RCC 7860 (cell line): ENCODE measurements around the gene GON4L.
"Not testable (repeated sequence)": the region's sequence is repeated elsewhere in the genome, so short reads cannot be mapped to it uniquely, and the experiment has no call there.

Experiments used
- DNase-seq: peaks from one replicate; pipeline ENCODE4 v3.0.0-alpha.2; 2015; ENCODE audit warnings: low spot score
- FAIRE-seq: peaks from 2 replicates; lab custom pipeline; 2012; peaks lifted over from hg19 to GRCh38; lab: Jason Lieb, UNC

Gene GON4L

GRCh38 chr1:155831279-155831976 lies 25.6 kb downstream of the GON4L start:
- FAIRE-seq: no peak
- no peak for DNase-seq

GRCh38 chr1:155827450-155827849 lies 29.6 kb downstream of the GON4L start:
- FAIRE-seq: no peak
- no peak for DNase-seq

GRCh38 chr1:155816351-155816750 lies 40.7 kb downstream of the GON4L start:
- FAIRE-seq (no peak), DNase-seq (no peak)

- FAIRE-seq: no peak
Measured at GRCh38 chr1:155813672-155814071, 43.3 kb downstream of the GON4L start.

GRCh38 chr1:155812878-155813277 lies 44.1 kb downstream of the GON4L start:
- FAIRE-seq: no peak
- no peak for DNase-seq

More at GRCh38 chr1:155813672-155814071, 43.3 kb downstream of the GON4L start:
- DNase-seq: no peak

- FAIRE-seq (no peak), DNase-seq (no peak)
Measured at GRCh38 chr1:155809088-155809487, 47.9 kb downstream of the GON4L start.

GRCh38 chr1:155801149-155801548 lies 55.9 kb downstream of the GON4L start:
- DNase-seq (no peak), FAIRE-seq (no peak)

GRCh38 chr1:155795618-155796017 lies 61.4 kb downstream of the GON4L start:
- FAIRE-seq, DNase-seq: not testable (repeated sequence)

GRCh38 chr1:155794605-155795245 lies 62.3 kb downstream of the GON4L start:
- no peak for FAIRE-seq

GRCh38 chr1:155793213-155793612 lies 63.8 kb downstream of the GON4L start:
- no peak for FAIRE-seq
- no peak for DNase-seq

More at GRCh38 chr1:155794605-155795245, 62.3 kb downstream of the GON4L start:
- DNase-seq: no peak

- FAIRE-seq (no peak), DNase-seq (no peak)
Measured at GRCh38 chr1:155777582-155777981, 79.4 kb downstream of the GON4L start.

- peak; percentile 6 for DNase-seq
- no peak for FAIRE-seq
Measured at GRCh38 chr1:155776414-155776813, 80.6 kb downstream of the GON4L start.

GRCh38 chr1:155773221-155773620 lies 83.8 kb downstream of the GON4L start:
- DNase-seq (no peak), FAIRE-seq (no peak)

GRCh38 chr1:155769257-155769656 lies 87.8 kb downstream of the GON4L start:
- FAIRE-seq: no peak
- DNase-seq: no peak

GRCh38 chr1:155767399-155767989 lies 89.5 kb downstream of the GON4L start:
- not testable (repeated sequence) for FAIRE-seq, DNase-seq

GRCh38 chr1:155763989-155764388 lies 93.0 kb downstream of the GON4L start:
- FAIRE-seq, DNase-seq: not testable (repeated sequence)

GRCh38 chr1:155763090-155763815 lies 93.8 kb downstream of the GON4L start:
- FAIRE-seq (peak; percentile 49), DNase-seq (peak; percentile 84)

- DNase-seq (no peak), FAIRE-seq (no peak)
Measured at GRCh38 chr1:155761736-155762405, 95.1 kb downstream of the GON4L start.

- DNase-seq (no peak), FAIRE-seq (no peak)
Measured at GRCh38 chr1:155760751-155761475, 96.1 kb downstream of the GON4L start.
